SK-N-SH (cell line): ENCODE results near the gene ZNF544. TPM values are rescaled to one million over a fixed set of nuclear protein-coding genes. Genes with fewer than 3 reads are reported as not detected.
A peak's percentile ranks its signal among the peaks of the same experiment; 100 is the strongest.

ENCODE experiments used
- CTCF ChIA-PET: fragments of 300-600, 350-600 bp; formaldehyde crosslinking; extraction: SDS; loops from one replicate; lab custom pipeline; 2021; lab: Yijun Ruan, JAX
- POLR2A ChIA-PET: fragments of 350-600 bp; sonication (Branson Sonifier 250); formaldehyde crosslinking; extraction: SDS; loops from one replicate; lab custom pipeline; 2020; ENCODE audit warnings: antibody characterized with exemption, inconsistent platforms; lab: Yijun Ruan, JAX
- DNase-seq: peaks from one replicate; pipeline ENCODE4 v3.0.0; 2012
- H2AFZ ChIP-seq: fragments of 200-600 bp; sonication (generic); 2 replicates; pipeline ENCODE4 v1.8.1; 2016; ENCODE audit warnings: antibody characterized with exemption, mild to moderate bottlenecking, low read depth
- H3F3A ChIP-seq: fragments of 200-600 bp; sonication (generic); replicated peaks from 2 replicates; pipeline ENCODE3; 2016; ENCODE audit warnings: antibody characterized with exemption, mild to moderate bottlenecking; ENCODE audit not compliant: insufficient read depth
- H3K27ac ChIP-seq, 2 experiments: fragments of 200-500 bp in 1 of 2; fragments of 200-600 bp in 1 of 2; sonication (Bioruptor generic) in 1 of 2; sonication (generic), shearing (Covaris generic) in 1 of 2; 2 replicates each; pipeline versions ENCODE4 v1.5.1 to v1.6.1; 2014 to 2016; ENCODE audit warnings: low read depth in 2 of 2, inconsistent platforms in 1 of 2, low read length in 1 of 2, mild to moderate bottlenecking in 1 of 2, mixed read lengths in 1 of 2
- H3K27me3 ChIP-seq: fragments of 200-600 bp; sonication (generic), shearing (Covaris generic); 2 replicates; pipeline ENCODE4 v1.6.1; 2016; ENCODE audit warnings: mixed run types; ENCODE audit not compliant: insufficient read depth
- H3K36me3 ChIP-seq, 2 experiments: fragments of 200-500 bp in 1 of 2; fragments of 200-600 bp in 1 of 2; sonication (Bioruptor generic) in 1 of 2; sonication (generic) in 1 of 2; replicated peaks in 1 of 2; 2 replicates each; pipeline versions ENCODE3 to v1.5.1; 2014 to 2016; ENCODE audit warnings: low read length in 1 of 2, mild to moderate bottlenecking in 1 of 2; ENCODE audit not compliant: insufficient read depth in 2 of 2, control insufficient read depth in 1 of 2
- H3K4me1 ChIP-seq, 2 experiments: fragments of 200-500 bp in 1 of 2; fragments of 200-600 bp in 1 of 2; sonication (Bioruptor generic) in 1 of 2; sonication (generic), shearing (Covaris generic) in 1 of 2; 2 replicates each; pipeline versions ENCODE4 v1.5.1 to v1.6.1; 2014 to 2016; ENCODE audit warnings: low read depth in 1 of 2, low read length in 1 of 2, mixed run types in 1 of 2; ENCODE audit not compliant: insufficient read depth in 2 of 2, control insufficient read depth in 1 of 2
- H3K4me2 ChIP-seq: fragments of 200-600 bp; sonication (generic), shearing (Covaris generic); 2 replicates; pipeline ENCODE4 v1.6.1; 2017; ENCODE audit warnings: mixed run types
- H3K4me3 ChIP-seq, 2 experiments: fragments of 200-500 bp in 1 of 2; fragments of 200-600 bp in 1 of 2; sonication (Bioruptor generic) in 1 of 2; sonication (generic), shearing (Covaris generic) in 1 of 2; 2 replicates each; pipeline versions ENCODE4 v1.5.1 to v1.8.1; 2014 to 2016; ENCODE audit warnings: low read depth in 2 of 2, inconsistent platforms in 1 of 2, low read length in 1 of 2, mild to moderate bottlenecking in 1 of 2, mixed read lengths in 1 of 2, moderate library complexity in 1 of 2
- H3K79me2 ChIP-seq: fragments of 200-600 bp; sonication (generic); 2 replicates; pipeline ENCODE4 v1.8.1; 2017; ENCODE audit warnings: mild to moderate bottlenecking; ENCODE audit not compliant: insufficient read depth
- H3K9ac ChIP-seq: fragments of 200-600 bp; sonication (generic); 2 replicates; pipeline ENCODE4 v1.6.1; 2017; ENCODE audit warnings: mixed run types
- H3K9me2 ChIP-seq: fragments of 200-600 bp; sonication (generic); 2 replicates; pipeline ENCODE4 v1.6.1; 2017; ENCODE audit warnings: mixed run types
- H3K9me3 ChIP-seq: fragments of 200-600 bp; sonication (generic); 2 replicates; pipeline ENCODE4 v1.6.1; 2017; ENCODE audit warnings: mixed run types, mild to moderate bottlenecking, moderate library complexity
- H4K20me1 ChIP-seq: fragments of 200-600 bp; sonication (generic); 2 replicates; pipeline ENCODE4 v1.6.1; 2017; ENCODE audit warnings: mild to moderate bottlenecking, mixed run types; ENCODE audit not compliant: insufficient read depth
- EZH2phosphoT487 ChIP-seq: fragments of 200-600 bp; sonication (generic); IDR thresholded peaks from 2 replicates; pipeline ENCODE4 v1.6.1; 2017; ENCODE audit warnings: low read depth, mixed run types, mild to moderate bottlenecking, antibody characterized with exemption, moderate library complexity, borderline replicate concordance
- FOXJ3 ChIP-seq: sonication (generic); formaldehyde crosslinking; IDR thresholded peaks from 2 replicates; pipeline ENCODE4 v1.5.1; 2020; ENCODE audit warnings: mild to moderate bottlenecking, missing genetic modification reagents
- GATA2 ChIP-seq: sonication (generic); formaldehyde crosslinking; IDR thresholded peaks from 2 replicates; pipeline ENCODE4 v1.5.0; 2020; ENCODE audit warnings: mild to moderate bottlenecking, missing genetic modification reagents
- IRF3 ChIP-seq: fragments of 150-350 bp; IDR thresholded peaks from 2 replicates; pipeline ENCODE4 v1.6.1; 2016; ENCODE audit warnings: mild to moderate bottlenecking, low read depth, low read length
- JUND ChIP-seq: IDR thresholded peaks from 2 replicates; pipeline ENCODE4 v1.4.0; 2012
- NFIC ChIP-seq: IDR thresholded peaks from 2 replicates; pipeline ENCODE4 v1.4.0; 2012; ENCODE audit warnings: borderline replicate concordance
- REST ChIP-seq: IDR thresholded peaks from 2 replicates; pipeline ENCODE4 v1.6.1; 2012; ENCODE audit warnings: mild to moderate bottlenecking, low read depth, low read length, moderate library complexity
- RXRA ChIP-seq: IDR thresholded peaks from 2 replicates; pipeline ENCODE4 v1.4.0; 2012; ENCODE audit warnings: low read depth, mild to moderate bottlenecking, borderline replicate concordance
- SMC3 ChIP-seq: IDR thresholded peaks from 2 replicates; pipeline ENCODE4 v1.6.1; 2012; ENCODE audit warnings: low read depth, low read length, improper control_type of control experiment
- USF2 ChIP-seq: fragments of 150-350 bp; IDR thresholded peaks from 2 replicates; pipeline ENCODE4 v1.6.1; 2017; ENCODE audit warnings: antibody characterized with exemption, low read length, low read depth, borderline replicate concordance
- WGBS: methylation state at CpG from one replicate; pipeline ENCODE4 v1.1.6; 2017; ENCODE audit warnings: low lambda C conversion rate; 5-methylcytosine and 5-hydroxymethylcytosine counted together
- polyA plus RNA-seq, 3 experiments: library from polyadenylated mRNA; depleted of rRNA; stranded (reverse); fragments of >200 nt; gene quantifications; 2 replicates each; pipeline ENCODE4 v1.2.3, GENCODE V29; 2012

The ZNF544 gene
- polyA plus RNA-seq, 1 of the 3 experiments (the other 2 are of a cell fraction), result 0.89 TPM

GRCh38 chr19:58182989-58183816 is 45.5 kb upstream of the ZNF544 start, which contains the start of gene ZNF274 (continued):
- TF ChIP-seq SMC3 (no peak), GATA2 (CRISPR knock-in tag) (no peak), RXRA (no peak), REST (no peak), IRF3 (no peak)

GRCh38 chr19:58183817-58184215 is 44.9 kb upstream of the ZNF544 start:
- H3K79me2 ChIP-seq, result no peaks in the 10 kb centered on the region
- WGBS, result 66% methylated on average over 10 of the region's 13 CpGs
- peaks cover 10% of the 10 kb centered on the region for H3K9me3 ChIP-seq
- H3K27ac ChIP-seq, result no peak overlapping the region; a peak in 1 of 4 replicates
- H3K27me3 ChIP-seq, result no peaks in the 10 kb centered on the region
- peak overlapping the region; percentile 74 for H3K4me2 ChIP-seq
- no peak for DNase-seq
- peak overlapping the region; percentile 92; the same call in 1 of the 2 replicates for H2AFZ ChIP-seq
- no peak for TF ChIP-seq EZH2phosphoT487
- TF ChIP-seq SMC3, result no peak
- no peak for TF ChIP-seq FOXJ3 (CRISPR knock-in tag)
- TF ChIP-seq JUND, result no peak
- TF ChIP-seq USF2, result no peak
- TF ChIP-seq NFIC, result no peak
- TF ChIP-seq, all 33 proteins: peak for 0
- Histone ChIP-seq H3K4me3 (peak overlapping the region; percentile 54 to 65), H3K4me1 (no peaks in the 10 kb centered on the region; a peak in 1 of 4 replicates), H3K9ac (no peak overlapping the region), H3K36me3 (peaks cover 0 to 25% of the 10 kb centered on the region in 2 experiments), H3F3A (peaks cover 3% of the 10 kb centered on the region), H3K9me2 (no peaks in the 10 kb centered on the region), H4K20me1 (no peaks in the 10 kb centered on the region)
- ChIA-PET CTCF (interaction anchor here (0.6 kb wide), 1 partner anchor 69 kb away, joined by 3 read pairs; no protein-coding TSS in a partner anchor), POLR2A (interaction anchor here (1.0 to 1.2 kb wide), 3 partner anchors 45 to 181 kb away, joined by 3 to 5 read pairs (median 4); partner anchors contain the start of genes ZNF135, ZNF544 and ZNF606)
